ENCODE data around the gene RNF224.
"Not testable (repeated sequence)": the region's sequence is repeated elsewhere in the genome, so short reads cannot be mapped to it uniquely, and the experiment has no call there.

Gene RNF224

GRCh38 chr9:137255448-137256114 lies 28.3 kb downstream of the RNF224 start:
- DNase-seq = peak; percentile 32

DNA sequence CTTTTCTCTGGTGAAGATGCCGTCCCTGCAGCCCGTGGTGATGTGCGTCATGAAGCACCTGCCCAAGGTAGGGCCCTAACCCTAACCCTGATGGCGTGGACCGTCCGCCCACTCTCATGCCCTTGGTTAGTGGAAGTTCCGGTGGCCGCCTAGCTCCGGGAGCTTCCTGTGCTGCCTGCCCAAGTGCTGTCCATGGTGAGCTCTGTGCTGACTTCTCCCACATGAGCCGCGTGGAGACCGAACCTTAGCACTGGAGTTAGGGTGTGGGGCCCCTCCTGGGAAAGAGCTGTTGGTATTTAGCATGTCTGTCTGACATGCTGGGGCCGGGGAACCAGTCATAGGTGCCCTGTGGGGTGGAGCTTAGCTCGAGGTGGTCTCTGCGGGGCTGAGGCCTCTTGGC lies 29.1 kb downstream of the RNF224 start:
- DNase-seq = no peak

- no peak for DNase-seq
Observed at GRCh38 chr9:137256856-137257255, 29.6 kb downstream of the RNF224 start.

GRCh38 chr9:137262173-137262908 lies 35.0 kb downstream of the RNF224 start:
- not testable (repeated sequence) for DNase-seq

DNA sequence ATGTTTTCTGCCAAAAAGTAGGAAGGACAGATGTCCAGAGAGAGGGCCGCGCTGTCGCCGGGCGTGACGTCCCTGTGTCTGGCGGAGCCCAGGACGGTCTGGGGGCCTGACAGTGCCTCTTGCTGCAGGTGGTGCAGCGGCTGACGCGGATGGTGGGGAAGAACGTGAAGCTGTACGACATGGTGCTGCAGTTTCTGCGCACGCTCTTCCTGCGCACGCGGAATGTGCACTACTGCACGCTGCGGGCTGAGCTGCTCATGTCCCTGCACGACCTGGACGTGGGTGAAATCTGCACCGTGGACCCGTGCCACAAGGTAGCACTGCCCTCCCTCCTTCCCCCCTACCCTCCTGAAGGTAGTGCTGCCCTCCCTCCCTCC lies 35.6 kb downstream of the RNF224 start:
- no peak for DNase-seq

GRCh38 chr9:137263506-137263905 lies 36.2 kb downstream of the RNF224 start:
- no peak for DNase-seq

DNA sequence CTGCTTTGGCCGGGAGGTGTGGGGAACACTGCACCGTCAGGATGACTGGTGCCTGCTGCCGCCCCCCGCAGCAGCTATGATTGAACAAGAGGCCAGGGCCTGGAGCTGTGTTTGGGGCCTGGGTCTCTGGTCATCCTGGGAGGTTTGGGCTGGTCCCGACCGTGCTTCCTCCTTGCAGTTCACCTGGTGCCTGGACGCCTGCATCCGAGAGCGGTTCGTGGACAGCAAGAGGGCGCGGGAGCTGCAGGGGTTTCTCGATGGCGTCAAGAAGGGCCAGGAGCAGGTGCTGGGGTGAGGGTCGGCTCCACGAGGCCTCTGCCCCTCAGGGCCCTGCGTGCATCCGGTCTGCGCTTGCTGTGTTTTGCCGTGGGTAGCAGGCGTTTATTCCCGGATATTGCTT lies 36.8 kb downstream of the RNF224 start:
- no peak for DNase-seq

DNA sequence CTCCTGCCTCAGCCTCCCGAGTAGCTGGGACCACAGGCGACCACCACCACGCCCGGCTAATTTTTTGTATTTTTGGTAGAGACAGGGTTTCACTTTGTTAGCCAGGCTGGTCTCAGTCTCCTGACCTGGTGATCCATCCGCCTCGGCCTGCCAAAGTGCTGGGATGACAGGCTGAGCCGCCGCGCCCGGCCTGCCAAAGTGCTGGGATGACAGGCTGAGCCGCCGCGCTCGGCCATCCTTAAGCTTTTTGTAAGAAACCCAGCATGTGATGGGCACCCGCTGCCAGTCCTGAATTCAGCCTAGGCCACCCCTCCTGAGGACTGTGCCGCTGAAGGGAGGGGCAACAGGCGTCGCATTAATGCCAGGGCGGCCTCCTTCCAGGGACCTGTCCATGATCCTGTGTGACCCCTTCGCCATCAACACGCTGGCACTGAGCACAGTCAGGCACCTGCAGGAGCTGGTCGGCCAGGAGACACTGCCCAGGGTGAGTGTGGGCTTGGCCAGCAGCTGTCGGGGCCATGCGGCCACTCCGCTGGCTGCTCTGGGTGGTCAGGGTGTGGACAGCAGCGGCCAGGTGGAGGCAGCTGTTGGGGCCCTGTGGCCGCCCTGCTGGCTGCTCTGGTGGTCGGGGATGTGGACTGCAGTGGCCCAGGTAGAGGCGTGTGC lies 38.3 kb downstream of the RNF224 start:
- no peak for DNase-seq

DNA sequence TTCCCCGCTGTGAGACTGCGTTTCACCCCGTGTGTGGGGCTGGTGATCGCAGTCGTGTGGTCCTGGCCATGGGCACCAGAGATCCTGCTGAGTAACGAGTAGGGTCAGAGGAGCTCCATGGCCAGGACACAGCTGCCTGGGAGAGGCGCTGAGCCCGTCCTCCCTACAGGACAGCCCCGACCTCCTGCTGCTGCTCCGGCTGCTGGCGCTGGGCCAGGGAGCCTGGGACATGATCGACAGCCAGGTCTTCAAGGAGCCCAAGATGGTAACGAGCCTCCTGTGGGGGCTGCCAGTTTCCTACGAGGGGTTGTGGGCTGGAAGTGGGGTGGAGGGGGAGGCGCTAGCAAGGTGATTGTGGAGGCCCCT lies 38.8 kb downstream of the RNF224 start:
- DNase-seq = no peak

DNA sequence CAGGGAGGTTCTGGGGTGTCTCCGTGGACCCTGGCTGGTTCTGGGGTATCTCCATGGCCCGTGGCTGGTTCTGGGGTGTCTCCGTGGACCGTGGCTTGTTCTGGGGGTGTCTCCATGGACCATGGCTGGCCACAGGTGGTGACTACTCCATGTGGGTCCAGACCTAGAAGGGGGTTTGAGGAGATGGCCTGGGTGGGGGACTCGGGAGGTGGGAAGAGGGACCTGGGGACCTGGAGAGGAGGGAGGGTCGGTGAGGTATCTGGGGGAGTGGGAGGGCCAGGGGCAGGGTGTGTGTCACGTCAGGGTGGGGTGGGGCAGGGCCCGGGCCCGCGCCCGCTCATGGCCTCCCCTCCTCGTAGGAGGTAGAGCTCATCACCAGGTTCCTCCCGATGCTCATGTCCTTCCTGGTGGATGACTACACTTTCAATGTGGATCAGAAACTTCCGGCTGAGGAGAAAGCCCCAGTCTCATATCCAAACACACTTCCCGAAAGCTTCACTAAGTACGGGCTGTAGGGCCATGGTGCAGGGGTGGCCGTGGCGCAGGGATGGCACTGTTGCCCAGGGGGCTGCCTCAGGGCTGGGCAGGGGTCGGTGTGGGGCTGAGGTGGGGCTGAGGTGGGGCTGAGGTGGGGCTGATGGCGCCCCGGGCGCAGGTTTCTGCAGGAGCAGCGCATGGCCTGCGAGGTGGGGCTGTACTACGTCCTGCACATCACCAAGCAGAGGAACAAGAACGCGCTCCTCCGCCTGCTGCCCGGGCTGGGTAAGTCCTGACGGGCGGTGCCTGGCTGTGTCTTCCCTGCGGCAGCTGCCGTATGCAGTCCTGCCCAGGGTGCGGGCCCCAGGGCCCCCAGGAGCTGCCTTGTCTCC lies 39.5 kb downstream of the RNF224 start:
- no peak for DNase-seq

GRCh38 chr9:137267933-137268355 lies 40.6 kb downstream of the RNF224 start:
- no peak for DNase-seq

DNA sequence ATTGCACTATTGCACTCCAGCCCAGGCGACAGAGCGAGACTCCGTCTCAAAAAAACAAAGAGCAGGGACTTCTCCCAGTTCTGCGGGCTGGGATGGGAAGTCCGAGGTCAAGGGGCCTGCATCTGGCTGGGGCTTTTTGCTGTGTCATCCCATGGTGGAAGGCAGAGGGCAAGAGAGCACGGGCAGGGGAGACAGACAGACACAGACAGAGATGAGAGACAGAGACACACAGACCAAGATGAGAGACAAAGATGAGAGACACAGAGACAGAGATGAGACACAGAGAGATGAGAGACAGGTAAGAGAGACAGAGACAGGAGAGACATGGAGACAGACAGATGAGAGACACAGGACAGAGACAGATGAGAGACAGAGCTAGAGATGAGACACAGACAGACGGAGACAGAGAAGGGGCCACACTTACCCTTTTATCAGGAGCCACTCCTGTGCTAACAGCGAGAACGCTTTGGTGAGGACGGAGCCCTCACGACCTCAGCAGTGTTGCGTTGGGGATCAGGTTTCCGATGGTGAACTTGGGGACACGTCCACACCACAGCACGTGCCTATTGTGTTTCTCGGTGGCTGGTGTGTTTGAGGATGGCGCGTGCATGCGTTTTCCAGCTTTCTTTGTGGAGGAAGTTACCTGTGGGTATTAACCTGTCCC lies 41.4 kb downstream of the RNF224 start:
- no peak for DNase-seq

DNA sequence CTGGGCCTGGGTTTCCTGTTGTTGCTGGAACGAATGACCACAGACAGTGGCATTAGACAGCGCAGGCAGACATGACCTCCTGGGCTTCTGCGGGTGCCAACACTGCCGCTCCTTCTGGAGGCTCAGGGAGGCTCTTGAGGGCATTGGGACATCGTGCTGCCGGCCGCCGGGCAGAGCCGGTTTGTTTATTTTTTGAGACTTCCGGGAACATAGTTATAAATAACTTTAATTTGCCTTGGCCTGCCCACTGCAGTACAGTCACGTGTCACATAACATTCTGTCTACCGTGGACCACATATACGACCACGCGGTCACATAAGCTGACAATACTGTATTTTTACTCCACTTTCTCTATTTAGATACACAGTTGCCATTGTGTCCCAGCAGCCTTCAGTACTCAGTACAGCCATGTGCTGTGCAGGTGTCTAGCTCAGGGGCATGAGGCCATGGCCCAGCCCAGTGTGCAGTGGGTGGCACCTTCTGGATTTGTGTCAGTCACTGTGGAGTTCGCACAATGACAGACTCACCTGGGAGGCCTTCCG lies 42.0 kb downstream of the RNF224 start:
- DNase-seq = no peak

DNA sequence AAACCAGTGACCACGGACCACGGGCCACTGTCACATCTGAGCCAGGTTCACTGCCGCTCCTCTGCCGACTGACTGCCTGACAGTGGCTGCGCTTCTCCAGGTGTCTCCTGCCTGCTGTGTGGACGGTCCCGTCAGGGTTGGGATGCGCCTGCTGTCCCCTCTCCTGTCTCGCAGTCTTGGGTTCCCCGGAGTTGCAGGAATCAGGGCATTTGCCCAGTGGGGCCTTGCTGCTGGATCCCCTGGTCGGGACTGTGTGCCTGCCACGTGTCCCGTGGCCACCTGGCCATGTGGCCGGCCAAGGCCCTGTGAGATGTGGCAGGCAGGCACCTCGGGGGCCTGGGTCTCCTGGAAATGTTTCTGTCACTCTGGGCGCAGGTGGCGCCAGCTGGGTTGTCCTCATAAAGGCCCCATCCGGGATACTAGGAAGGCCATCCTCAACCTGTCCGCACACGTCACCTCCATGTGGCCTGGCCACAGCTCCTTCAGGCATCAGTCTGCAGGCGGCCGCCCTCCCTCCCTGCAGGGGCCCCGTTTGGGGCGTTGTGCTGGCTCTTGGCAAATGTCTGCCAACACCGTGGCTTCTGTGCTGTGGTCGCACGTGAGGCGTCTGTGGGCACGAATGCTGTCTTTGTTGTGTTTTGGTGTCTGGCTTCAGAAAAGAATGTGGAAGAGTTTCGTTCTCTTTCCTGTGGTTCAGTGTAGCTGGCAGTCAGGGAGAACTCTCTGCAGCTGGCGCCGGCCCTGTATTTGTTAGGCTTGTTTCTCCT lies 43.8 kb downstream of the RNF224 start:
- DNase-seq = no peak

DNA sequence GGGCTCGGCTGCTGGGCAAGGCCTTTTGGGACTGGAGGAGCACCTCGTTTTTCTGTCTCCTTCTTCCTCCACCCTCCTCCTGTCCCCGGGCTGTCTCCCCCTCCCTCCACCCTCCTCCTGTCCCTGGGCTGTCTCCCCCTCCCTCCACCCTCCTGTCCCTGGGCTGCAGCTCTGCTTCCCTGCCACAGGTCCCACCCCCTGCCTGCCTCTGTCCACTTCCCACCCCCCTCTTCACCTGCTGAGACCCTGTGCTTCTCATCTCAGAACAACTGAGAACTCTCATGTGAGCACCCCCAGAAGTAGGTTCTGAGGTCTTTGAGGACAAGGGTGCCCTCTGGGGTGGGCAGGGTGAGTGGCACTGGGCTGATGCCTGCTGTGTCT lies 44.4 kb downstream of the RNF224 start:
- no peak for DNase-seq

- DNase-seq = no peak
Observed at GRCh38 chr9:137272241-137273094, 45.2 kb downstream of the RNF224 start.

DNA sequence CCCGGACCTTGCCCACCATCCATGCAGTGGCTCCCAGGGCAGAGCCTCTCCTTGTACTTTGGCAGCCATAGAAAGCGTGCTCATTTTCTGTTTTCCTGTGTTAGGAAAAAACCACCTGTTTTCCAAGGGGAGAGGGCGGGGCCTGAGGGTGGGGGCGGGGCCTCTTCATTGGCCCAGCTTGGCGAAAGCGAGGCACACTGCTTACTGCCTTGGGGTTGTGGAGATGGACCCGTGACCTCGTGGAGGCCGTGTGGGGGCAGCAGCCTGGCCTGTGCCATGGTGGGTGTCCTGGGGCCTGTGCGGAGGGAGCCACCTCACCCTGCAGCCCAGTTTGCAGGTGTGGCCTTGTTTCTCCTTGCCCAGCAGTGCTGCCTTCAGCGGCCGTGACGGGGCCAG lies 45.8 kb downstream of the RNF224 start:
- no peak for DNase-seq

DNA sequence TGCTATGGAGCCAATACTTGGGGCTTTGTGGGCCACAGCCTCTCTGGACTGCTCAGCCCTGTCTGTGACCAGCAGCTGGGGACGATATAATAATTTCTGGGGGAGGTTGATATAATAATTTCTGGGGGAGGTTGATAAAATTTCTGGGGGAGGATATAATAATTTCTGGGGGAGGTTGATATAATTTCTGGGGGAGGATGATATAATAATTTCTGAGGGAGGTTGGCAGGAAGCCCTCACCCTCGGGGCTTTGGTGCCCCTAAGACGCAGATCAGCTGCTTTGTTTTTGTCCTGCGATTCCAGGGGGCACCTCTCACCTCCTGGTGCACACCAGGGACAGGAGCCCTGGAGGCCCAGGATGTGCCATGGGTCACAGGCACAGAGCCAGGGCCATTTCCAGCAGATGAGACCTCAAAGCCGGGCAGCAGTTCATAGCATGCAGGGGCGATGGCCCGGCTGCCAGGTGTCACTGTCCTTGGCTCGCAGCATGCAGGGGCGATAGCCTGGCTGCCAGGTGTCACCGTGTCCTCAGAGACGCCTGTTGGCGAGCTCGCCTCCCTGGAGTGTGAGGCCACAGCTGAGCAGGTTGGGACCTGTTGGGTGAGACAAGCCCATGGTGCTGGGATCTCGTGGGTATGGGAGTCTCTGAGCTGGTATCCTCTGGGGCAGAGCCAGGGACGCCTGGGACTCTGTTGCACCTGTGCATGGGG lies 46.5 kb downstream of the RNF224 start:
- no peak for DNase-seq

- DNase-seq = no peak
Observed at GRCh38 chr9:137275203-137275587, 47.9 kb downstream of the RNF224 start.
